Neural cell (in vitro differentiated cells): ENCODE measurements around the gene SLIT3. TPM values are rescaled to one million over a fixed set of nuclear protein-coding genes. Genes with fewer than 3 reads are reported as not detected.

Experiments used
- H2AFZ ChIP-seq: fragments of 200-600, 300-800 bp; sonication (generic), shearing (Covaris generic); 2 replicates; pipeline ENCODE4 v1.6.0; 2014; ENCODE audit warnings: low read depth, mild to moderate bottlenecking, antibody characterized with exemption, low read length, moderate library complexity
- H3F3A ChIP-seq: fragments of 200-600 bp; shearing (Covaris generic); 2 replicates; pipeline ENCODE4 v1.6.1; 2016; ENCODE audit warnings: mild to moderate bottlenecking, moderate library complexity, mixed read lengths, antibody characterized with exemption, low read length; ENCODE audit not compliant: insufficient read depth, poor library complexity, severe bottlenecking
- H3K27ac ChIP-seq: fragments of 200-600, 300-800 bp; sonication (generic), shearing (Covaris generic); 2 replicates; pipeline ENCODE4 v1.5.1; 2014; ENCODE audit warnings: mild to moderate bottlenecking, low read length, moderate library complexity
- H3K27me3 ChIP-seq: fragments of 300-800, 200-600 bp; sonication (generic), shearing (Covaris generic); 2 replicates; pipeline ENCODE4 v1.6.0; 2014; ENCODE audit warnings: mild to moderate bottlenecking, low read depth, low read length, moderate library complexity; ENCODE audit not compliant: insufficient read depth
- H3K36me3 ChIP-seq: fragments of 300-800, 200-600 bp; sonication (generic), shearing (Covaris generic); 2 replicates; pipeline ENCODE4 v1.5.1; 2014; ENCODE audit warnings: mild to moderate bottlenecking, antibody characterized with exemption, low read length, moderate library complexity; ENCODE audit not compliant: insufficient read depth
- H3K4me2 ChIP-seq: fragments of 300-800, 200-600 bp; sonication (generic), shearing (Covaris generic); 2 replicates; pipeline ENCODE4 v1.6.0; 2014; ENCODE audit warnings: mild to moderate bottlenecking, low read length
- H3K4me3 ChIP-seq: fragments of 300-800, 200-600 bp; sonication (generic), shearing (Covaris generic); 2 replicates; pipeline ENCODE4 v1.5.1; 2014; ENCODE audit warnings: mild to moderate bottlenecking, low read length, moderate library complexity
- H3K79me2 ChIP-seq: fragments of 200-600 bp; shearing (Covaris generic); replicated peaks from 2 replicates; pipeline ENCODE4 v1.6.0; 2014; ENCODE audit warnings: mild to moderate bottlenecking, low read length, moderate library complexity; ENCODE audit not compliant: insufficient read depth
- H3K9ac ChIP-seq: fragments of 300-800, 200-600 bp; sonication (generic), shearing (Covaris generic); 2 replicates; pipeline ENCODE4 v1.6.1; 2016; ENCODE audit warnings: mild to moderate bottlenecking, low read length, mixed read lengths
- H3K9me2 ChIP-seq: fragments of 200-600 bp; shearing (Covaris generic); 2 replicates; pipeline ENCODE4 v1.6.1; 2016; ENCODE audit warnings: mild to moderate bottlenecking, low read length, mixed read lengths; ENCODE audit not compliant: insufficient read depth
- H3K9me3 ChIP-seq: fragments of 200-600, 300-800 bp; sonication (generic), shearing (Covaris generic); 2 replicates; pipeline ENCODE4 v1.6.1; 2016; ENCODE audit warnings: mild to moderate bottlenecking, mixed run types, low read length, moderate library complexity, mixed read lengths
- H4K20me1 ChIP-seq: fragments of 200-600 bp; shearing (Covaris generic); 2 replicates; pipeline ENCODE4 v1.6.1; 2016; ENCODE audit warnings: mild to moderate bottlenecking, mixed run types; ENCODE audit not compliant: insufficient read depth
- EP300 ChIP-seq: fragments of 450-650 bp; conservative IDR thresholded peaks from 2 replicates; pipeline ENCODE4 v1.6.1; 2014; ENCODE audit warnings: antibody characterized with exemption, mild to moderate bottlenecking, moderate library complexity; ENCODE audit not compliant: poor library complexity, severe bottlenecking
- EZH2 ChIP-seq: fragments of 200-600, 300-800 bp; shearing (Covaris generic), sonication (generic); IDR thresholded peaks from 2 replicates; pipeline ENCODE4 v1.6.1; 2014; ENCODE audit warnings: antibody characterized with exemption, low read length, borderline replicate concordance, mild to moderate bottlenecking; ENCODE audit not compliant: insufficient read depth, poor library complexity, severe bottlenecking
- MXI1 ChIP-seq: fragments of 450-650 bp; conservative IDR thresholded peaks from 2 replicates; pipeline ENCODE4 v1.6.1; 2014; ENCODE audit warnings: antibody characterized with exemption, mild to moderate bottlenecking; ENCODE audit not compliant: poor library complexity, severe bottlenecking
- POLR2AphosphoS5 ChIP-seq: IDR thresholded peaks from 2 replicates; pipeline ENCODE4 v1.6.1; 2012
- RAD21 ChIP-seq: fragments of 450-650 bp; conservative IDR thresholded peaks from 2 replicates; pipeline ENCODE4 v1.6.1; 2014; ENCODE audit warnings: antibody characterized with exemption, mild to moderate bottlenecking, moderate library complexity
- REST ChIP-seq: IDR thresholded peaks from 2 replicates; pipeline ENCODE4 v1.6.1; 2012; ENCODE audit warnings: borderline replicate concordance
- SMC3 ChIP-seq: fragments of 450-650 bp; conservative IDR thresholded peaks from 2 replicates; pipeline ENCODE4 v1.6.1; 2014; ENCODE audit warnings: antibody characterized with exemption, mild to moderate bottlenecking, moderate library complexity; ENCODE audit not compliant: poor library complexity
- TAF1 ChIP-seq: IDR thresholded peaks from 2 replicates; pipeline ENCODE4 v1.6.1; 2012; ENCODE audit warnings: low read depth
- polyA plus RNA-seq: library from polyadenylated mRNA; depleted of rRNA; stranded (reverse); fragments of >200 nt; gene quantifications from 2 replicates; pipeline ENCODE4 v1.2.3, GENCODE V29; 2014
- TF ChIP-seq, protein P1 (sequence below): fragments of 450-650 bp; IDR thresholded peaks from 2 replicates; pipeline ENCODE4 v1.5.1; 2014; ENCODE audit warnings: antibody characterized with exemption, mild to moderate bottlenecking, moderate library complexity; ENCODE audit not compliant: poor library complexity, severe bottlenecking

SLIT3 gene
- polyA plus RNA-seq, 1 donor from 2014 or later: 1.2 TPM

DNA sequence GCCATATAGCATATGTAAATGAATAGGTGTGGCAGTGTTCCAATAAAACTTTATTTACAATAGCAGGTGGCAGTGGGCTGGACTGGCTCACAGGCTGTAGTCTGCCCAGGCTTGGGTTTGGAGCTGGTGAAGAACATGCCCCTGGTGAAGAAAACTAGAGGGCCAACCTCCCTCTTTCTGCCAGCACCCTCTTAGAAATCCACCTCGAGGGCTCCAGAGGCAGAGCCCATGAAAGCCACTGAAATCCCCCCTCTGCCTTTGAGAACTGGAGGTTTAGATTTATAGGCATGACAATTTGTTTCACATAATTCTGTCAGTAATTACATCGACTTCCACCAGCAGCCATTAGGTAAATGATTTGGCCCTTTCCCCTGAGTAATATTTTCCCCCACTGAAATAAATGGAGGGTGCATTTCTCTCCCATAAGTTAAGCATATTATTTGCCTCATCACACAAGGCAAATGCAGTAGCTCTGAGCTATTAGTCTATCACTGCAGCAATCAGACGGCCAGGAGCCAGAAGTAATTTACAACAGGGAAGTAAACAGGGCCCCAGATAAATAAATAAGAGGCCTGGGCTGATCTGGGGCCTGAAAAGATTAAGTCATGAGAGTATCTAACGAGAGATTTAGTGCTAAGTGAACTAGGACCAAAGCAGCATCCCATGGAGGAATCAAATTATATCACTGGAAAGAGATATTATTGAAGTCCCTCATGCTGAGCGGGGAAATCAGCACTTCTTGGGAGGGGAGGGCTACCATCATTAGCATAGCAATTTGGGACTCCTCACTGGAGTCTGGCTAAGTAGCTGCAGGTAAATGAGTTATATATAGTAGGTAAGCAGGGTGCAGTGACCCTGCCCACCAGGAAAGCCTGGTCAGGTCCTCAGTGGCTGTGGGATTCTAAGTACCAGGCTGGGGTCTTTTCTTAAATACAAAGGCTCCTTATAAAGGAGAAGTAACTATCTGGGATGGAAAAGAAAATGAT, 123.9 kb downstream of the SLIT3 start:
- Histone ChIP-seq H3K9ac (no peak overlapping the region), H2AFZ (no peak overlapping the region), H3K4me3 (no peak overlapping the region), H3K9me2 (no peaks in the 10 kb centered on the region), H3K4me2 (no peak overlapping the region), H3K36me3 (no peaks in the 10 kb centered on the region), H3K27ac (no peak overlapping the region), H3K27me3 (no peaks in the 10 kb centered on the region), H3K9me3 (no peaks in the 10 kb centered on the region), H3F3A (no peaks in the 10 kb centered on the region), H4K20me1 (no peaks in the 10 kb centered on the region), H3K79me2 (no peaks in the 10 kb centered on the region)
- TF ChIP-seq POLR2AphosphoS5 (no peak), REST (no peak), RAD21 (no peak), EP300 (no peak), EZH2 (no peak), MXI1 (no peak), TAF1 (no peak), SMC3 (no peak)
- TF ChIP-seq, protein P1, sequence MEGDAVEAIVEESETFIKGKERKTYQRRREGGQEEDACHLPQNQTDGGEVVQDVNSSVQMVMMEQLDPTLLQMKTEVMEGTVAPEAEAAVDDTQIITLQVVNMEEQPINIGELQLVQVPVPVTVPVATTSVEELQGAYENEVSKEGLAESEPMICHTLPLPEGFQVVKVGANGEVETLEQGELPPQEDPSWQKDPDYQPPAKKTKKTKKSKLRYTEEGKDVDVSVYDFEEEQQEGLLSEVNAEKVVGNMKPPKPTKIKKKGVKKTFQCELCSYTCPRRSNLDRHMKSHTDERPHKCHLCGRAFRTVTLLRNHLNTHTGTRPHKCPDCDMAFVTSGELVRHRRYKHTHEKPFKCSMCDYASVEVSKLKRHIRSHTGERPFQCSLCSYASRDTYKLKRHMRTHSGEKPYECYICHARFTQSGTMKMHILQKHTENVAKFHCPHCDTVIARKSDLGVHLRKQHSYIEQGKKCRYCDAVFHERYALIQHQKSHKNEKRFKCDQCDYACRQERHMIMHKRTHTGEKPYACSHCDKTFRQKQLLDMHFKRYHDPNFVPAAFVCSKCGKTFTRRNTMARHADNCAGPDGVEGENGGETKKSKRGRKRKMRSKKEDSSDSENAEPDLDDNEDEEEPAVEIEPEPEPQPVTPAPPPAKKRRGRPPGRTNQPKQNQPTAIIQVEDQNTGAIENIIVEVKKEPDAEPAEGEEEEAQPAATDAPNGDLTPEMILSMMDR: no peak

DNA sequence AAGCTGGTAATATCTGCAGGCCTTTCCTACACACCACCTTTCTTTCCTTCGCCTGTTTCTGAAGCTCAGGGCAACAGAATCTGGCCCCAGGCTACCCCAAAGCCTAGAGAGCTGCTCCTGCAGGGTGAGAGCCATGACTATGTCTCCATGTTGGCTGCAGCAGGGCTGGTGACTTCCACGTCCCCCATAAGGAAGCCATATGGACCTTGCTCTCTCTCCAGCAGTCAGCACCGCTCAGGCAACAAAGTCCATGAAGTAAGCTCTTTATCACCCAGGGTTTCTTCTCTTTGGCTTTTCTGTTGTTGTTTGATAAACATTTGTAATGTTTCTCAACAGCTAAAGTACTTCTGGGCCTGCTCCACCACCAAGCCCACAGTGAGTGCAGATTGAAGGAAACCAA, 125.2 kb downstream of the SLIT3 start:
- Histone ChIP-seq H3F3A (no peaks in the 10 kb centered on the region), H3K9me2 (no peaks in the 10 kb centered on the region), H4K20me1 (no peaks in the 10 kb centered on the region), H3K79me2 (no peaks in the 10 kb centered on the region), H3K36me3 (no peaks in the 10 kb centered on the region), H3K4me3 (no peak overlapping the region), H3K27ac (no peak overlapping the region), H3K4me2 (no peak overlapping the region), H3K9ac (no peak overlapping the region), H3K27me3 (no peaks in the 10 kb centered on the region), H3K9me3 (no peaks in the 10 kb centered on the region), H2AFZ (no peak overlapping the region)
- TF ChIP-seq, protein P1: no peak
